GM04503 (cell line): Measurements from ENCODE around the gene TNPO2.
"Not testable (repeated sequence)": the region's sequence is repeated elsewhere in the genome, so short reads cannot be mapped to it uniquely, and the experiment has no call there.

ENCODE experiments used
- DNase-seq: peaks from one replicate; pipeline ENCODE4 v3.0.0-alpha.2; 2012; ENCODE audit warnings: low read depth

The TNPO2 gene

DNA sequence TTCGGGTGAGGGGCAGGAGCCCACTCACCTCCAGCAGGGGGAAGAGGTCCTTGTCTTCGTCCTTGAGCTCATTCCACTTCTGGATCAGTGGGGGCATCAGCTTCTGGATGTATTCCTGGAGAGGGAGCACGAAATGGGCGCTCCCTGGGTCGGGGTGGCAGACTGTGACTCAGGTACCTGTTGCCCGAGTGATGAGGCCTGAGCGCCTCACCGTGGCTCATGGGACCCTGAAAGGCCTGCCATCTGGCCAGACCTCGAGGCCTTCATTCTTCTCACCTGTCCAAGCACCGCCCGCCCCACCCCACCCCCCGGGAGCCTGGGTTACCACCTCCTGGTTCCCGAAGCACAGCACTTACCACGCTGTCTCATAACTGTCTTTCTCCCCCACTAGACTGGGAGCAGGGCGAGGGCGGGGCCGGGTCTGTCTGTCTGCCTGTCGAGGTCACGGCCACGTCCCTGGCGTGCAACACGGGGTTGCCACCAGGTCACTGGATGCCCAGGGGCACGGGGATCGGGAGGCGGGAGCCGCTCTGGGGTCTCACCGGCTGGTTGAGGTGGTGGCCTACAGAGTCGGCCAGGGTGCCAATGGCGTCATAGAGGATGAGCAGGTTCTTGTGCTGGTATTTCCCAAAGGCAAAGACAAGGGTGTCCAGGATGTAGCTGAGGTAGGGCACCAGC is 17.9 kb downstream of the TNPO2 start:
- no peak for DNase-seq

- DNase-seq: no peak
Observed at GRCh38 chr19:12705169-12705568, 18.6 kb downstream of the TNPO2 start.

GRCh38 chr19:12703046-12703445 is 20.7 kb downstream of the TNPO2 start:
- DNase-seq: no peak

DNA sequence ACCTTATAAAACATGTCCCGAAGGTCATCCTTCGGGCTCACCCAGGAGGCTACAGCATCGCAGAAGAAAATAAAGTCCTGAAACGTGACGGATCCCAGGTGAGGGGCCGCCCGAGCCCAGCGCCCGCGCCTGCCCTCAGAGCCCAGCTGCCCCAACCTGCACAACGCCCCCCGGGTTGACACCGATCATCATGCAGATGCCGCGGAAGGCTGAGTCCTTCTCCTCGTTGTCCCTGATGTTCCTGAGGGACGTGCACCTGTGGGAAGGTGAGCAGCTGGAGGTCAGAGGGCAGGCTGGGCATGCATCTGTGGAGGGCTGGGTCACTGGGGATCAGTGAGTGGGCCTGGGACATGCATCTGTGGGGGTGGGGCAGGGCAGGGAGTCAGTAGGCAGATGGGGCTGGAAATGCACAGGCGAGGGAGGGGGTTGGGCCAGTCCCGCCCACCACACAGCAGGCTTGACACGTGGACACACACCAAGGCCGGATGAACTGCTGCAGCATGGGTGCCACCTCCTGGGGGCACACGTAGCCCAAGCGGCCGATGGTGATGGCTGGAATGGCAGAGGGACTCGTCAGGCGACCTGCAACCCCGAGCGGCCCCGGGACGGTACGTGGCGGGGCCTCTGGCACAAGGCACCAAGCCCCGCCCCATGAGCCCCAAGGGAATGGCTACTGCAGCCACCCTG is 22.0 kb downstream of the TNPO2 start:
- no peak for DNase-seq

- DNase-seq: no peak
Observed at GRCh38 chr19:12698138-12698537, 25.6 kb downstream of the TNPO2 start.

DNA sequence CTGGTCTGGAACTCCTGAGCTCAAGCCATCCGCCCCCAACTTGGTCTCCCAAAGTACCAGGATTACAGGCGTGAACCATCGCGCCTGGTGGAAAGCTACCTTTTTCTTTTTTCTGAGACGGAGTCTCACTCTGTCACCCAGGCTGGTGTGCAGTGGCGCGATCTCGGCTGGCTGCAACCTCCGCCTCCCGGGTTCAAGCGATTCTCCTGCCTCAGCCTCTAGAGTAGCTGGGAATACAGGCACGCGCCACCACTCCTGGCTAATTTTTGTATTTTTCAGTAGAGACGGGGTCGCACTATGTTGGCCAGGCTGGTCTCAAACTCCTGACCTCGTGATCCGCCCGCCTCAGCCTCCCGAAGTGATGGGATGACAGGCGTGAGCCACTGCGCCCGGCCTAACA is 26.3 kb downstream of the TNPO2 start:
- DNase-seq: not testable (repeated sequence)

DNA sequence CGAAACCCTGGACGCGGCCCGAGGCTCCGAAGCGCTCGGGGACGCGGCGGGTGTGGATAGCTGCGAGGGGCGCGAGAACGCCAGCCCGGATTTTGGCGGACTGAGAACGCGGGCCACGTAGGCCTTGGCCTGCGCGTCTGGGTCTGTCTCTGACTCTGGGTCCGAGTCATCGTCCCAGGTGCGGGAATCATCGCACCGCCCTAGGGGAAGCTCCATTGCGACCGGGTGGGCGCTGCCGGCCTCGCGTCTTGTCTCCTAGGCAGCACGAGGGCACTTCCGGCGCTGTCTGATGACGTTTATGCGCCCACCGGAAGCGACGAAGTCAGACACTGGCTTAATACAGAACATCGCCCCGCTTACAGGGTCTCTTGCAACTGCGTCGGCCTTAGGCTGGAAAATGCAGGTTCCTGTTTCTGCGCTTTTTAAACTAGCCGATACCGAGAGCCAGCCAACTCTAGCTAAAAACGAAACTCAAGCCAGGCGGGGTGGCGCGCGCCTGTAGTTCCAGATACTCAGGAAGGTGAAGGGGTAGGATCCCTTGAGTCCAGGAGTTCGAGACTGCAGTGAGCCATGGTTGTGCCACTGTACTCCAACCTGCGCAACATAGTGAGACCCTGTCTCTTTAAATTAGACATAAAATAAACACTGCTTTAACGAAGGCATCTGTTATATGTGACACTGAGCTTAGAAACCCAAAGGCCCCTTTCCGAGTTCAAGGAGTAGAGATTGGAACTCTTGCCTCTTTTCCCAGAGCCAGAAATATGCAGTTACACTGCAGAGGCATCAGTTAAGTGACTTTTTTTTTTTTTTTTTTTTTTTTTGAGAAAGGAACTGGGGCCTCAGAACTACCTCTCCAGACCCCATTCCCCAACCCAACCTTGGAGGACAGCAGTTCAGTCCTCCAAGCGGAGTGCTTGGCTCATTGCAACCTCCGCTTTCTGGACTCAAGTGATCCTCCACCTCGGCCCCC is 27.1 kb downstream of the TNPO2 start, which contains the start of gene FBXW9:
Gene FBXW9, minus strand, starts transcription at position 266 of the 970 bp plus-strand sequence. Its CDS starts 50 bp downstream, at position 216.
- DNase-seq: peak; percentile 64

DNA sequence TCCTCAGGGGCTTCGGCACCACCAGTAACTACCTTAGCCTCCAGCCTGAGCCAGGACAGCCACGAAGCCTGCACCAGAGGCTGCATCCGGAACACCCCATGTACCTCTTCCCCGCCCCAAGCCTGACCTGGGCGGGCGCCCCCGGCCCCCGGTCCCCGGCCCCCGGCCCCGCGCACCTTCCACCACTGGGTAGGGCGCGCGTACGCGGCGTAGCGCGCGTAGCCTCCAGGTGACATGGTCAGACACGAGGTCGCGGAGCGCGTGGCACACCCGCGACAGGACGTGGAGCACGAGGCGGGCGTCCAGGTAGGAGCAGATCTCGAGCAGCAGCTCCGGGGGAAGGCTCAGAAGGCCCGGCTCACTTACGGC is 27.8 kb downstream of the TNPO2 start:
- DNase-seq: no peak

- no peak for DNase-seq
Observed at GRCh38 chr19:12695514-12695913, 28.2 kb downstream of the TNPO2 start.

GRCh38 chr19:12695096-12695495 is 28.6 kb downstream of the TNPO2 start:
- DNase-seq: no peak

GRCh38 chr19:12694641-12695040 is 29.1 kb downstream of the TNPO2 start:
- DNase-seq: no peak

DNA sequence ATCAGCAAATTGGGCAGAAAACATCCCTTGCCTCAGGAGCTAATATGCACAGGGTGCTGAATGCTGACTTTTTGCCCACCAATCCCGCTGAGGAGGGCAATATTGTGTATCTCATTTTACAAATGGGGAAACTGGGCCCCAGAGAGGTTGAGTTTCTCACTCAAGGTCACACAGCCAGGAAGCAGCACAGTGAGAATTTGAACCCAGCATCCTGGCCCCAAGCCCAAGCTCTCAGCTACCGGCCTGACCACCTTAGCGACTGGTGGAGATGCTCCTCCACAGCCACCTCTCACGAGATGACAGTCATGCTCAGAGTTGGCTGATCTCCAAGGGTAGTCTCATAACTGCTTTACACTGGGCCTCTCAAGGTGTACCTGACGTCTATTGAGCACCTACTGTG is 30.8 kb downstream of the TNPO2 start:
- no peak for DNase-seq

- DNase-seq: no peak
Observed at GRCh38 chr19:12689581-12690216, 34.0 kb downstream of the TNPO2 start.

DNA sequence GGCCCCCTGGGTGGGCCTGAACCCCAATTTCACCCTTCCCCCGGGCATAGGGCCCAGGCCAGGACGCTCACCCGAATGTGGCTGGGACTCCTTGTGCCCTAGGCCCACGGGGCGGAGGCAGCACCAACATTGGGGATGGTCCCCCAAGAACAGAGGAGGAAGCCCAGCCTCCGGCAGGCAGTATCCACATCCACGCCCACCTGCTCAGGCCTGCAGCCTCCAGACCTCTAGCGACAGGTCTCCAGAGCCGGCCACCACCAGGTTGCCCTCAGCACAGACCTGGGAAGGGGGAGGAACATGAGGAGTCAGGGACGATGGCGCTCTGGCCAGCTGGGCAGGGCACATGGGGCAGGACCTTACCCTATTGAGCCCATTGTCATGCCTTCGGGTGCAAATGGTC is 34.7 kb downstream of the TNPO2 start:
- DNase-seq: no peak

DNA sequence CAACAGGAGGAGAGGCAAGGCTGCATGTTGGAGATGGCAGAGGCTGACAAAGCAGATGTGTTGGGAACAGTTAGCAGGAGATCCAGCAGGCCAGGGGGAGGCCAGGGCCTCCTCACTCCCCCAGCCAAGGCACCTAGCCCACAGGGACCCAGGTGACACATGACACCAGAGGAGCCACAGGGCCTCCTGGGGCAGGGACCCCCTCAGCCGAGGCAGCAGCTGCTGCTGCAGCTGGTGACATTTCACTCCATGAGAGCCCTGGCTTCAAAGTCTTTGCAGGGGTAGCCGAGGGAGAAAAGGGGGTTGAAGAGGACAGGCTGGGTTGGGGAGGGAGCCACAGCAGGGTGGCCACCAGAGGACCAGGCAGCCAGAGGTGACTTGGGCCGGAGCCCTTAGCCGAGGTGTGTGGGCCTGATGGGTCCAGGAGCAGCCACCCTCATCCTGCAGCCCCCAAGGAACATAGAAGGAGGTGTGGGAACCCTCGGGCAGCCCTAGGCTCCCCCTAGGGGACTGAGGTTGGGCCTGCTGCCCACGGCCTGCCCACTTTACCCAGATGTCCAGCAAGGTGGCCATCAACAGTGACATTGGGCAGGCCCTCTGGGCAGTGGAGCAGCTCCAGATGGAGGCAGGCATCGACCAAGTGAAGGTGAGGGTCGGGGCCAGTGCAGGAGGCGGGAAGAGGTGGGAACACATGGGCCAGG is 36.1 kb downstream of the TNPO2 start, which contains the start of gene GNG14:
Gene GNG14, plus strand, starts transcription at position 503 of the 701 bp plus-strand sequence. Its CDS starts 51 bp downstream, at position 554.
- no peak for DNase-seq

DNA sequence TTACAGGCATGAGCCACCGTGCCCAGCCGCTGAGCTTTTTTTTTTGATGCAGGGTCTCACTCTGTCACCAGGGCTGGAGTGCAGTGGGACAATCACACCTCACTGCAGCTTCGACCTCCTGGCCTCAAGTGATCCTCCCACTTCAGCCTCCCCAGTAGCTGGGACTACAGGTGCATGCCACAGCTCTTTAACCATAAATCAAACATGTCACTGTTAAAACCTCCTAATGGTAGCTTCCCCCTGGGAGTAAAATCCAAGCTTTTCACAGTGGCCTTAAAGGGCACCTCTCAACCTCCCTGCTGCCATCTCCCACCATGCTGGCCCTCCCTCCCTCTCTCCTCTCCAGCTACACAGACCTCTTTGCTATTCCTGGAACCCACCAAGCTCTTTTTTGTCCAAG is 37.9 kb downstream of the TNPO2 start:
- no peak for DNase-seq

DNA sequence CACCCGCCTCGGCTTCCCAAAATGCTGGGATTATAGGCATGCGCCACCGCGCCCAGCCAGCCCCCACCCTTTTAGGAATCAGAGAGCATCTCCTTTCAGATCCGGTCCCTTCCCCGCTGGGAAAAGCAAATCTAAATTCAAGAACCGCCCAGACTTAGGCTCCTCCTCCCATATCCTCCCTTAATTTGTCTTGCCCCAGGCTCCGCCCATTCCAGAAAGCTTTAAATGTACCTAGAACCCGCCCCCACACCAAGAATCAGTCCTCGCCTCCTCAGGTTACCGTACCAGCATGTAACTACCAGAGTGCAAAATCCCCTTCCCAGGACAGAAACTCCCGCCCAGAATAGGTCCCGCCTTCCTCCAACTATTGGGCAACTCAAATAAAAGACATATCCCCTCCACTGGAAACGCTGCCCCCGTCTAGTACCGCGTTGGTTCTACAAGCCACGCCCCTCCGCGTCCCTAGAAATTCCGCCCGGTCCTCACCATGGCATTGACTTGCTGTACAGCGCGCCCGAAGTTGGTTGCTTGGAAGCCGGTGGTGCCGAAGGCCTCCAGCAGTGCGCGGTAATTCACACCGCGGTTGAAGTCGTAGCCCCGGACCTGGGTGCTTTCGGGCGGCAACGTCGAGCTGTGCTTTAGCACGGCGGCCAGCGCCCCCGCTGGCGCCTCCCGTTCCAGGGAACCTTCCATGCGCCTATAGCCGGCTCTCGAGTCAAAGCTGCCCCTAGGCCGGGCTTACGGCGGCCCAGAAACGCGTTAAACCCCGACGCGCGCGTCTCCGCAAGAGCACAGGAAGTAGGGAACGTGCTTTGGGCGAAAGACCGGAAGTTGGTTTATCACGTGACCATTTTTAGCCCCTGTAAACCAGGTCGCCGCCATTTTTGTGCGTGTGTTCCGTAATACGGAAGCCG is 42.4 kb downstream of the TNPO2 start, which contains the start of gene DHPS:
Gene DHPS, minus strand, starts transcription at position 807 of the 914 bp plus-strand sequence. Its CDS starts 114 bp downstream, at position 693.
- DNase-seq: peak; percentile 83

- DNase-seq: no peak
Observed at GRCh38 chr19:12680034-12680433, 43.7 kb downstream of the TNPO2 start.

- DNase-seq: not testable (repeated sequence)
Observed at GRCh38 chr19:12678039-12678438, 45.7 kb downstream of the TNPO2 start.

DNA sequence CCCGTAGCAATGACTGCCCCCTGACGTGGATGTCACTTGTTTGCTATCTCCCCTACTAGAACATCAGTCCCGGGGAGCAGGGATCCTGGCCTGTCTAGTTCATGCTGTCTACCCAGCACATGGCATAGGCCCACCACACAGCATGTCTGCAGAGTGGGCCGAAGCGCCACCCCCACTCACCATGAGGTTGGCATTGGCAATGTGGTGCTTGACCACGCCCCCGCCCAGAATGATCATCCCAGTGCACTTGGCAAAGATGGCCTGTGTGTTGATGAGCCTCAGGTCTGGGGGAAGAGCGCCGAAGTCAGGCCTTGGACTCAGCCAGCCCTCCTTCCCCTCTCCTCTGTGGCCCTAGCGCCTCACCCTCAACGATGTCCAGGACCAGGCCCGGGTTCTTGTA is 46.8 kb downstream of the TNPO2 start:
- DNase-seq: no peak
